GM19193 (cell line): ENCODE data around the gene TBK1.

Source experiments
- POLR2A ChIP-seq: IDR thresholded peaks from 4 replicates; pipeline ENCODE4 v1.6.1; 2011; ENCODE audit not compliant: insufficient read depth, insufficient read length; ENCODE audit errors: extremely low read depth

TBK1 gene

GRCh38 chr12:64501486-64501885 lies 49.6 kb downstream of the TBK1 start:
- no peak for TF ChIP-seq POLR2A

GRCh38 chr12:64506955-64507354 lies 55.0 kb downstream of the TBK1 start:
- TF ChIP-seq POLR2A = no peak

- no peak for TF ChIP-seq POLR2A
Observed at GRCh38 chr12:64510667-64511066, 58.7 kb downstream of the TBK1 start.

GRCh38 chr12:64518396-64518795 lies 66.5 kb downstream of the TBK1 start:
- TF ChIP-seq POLR2A = no peak

GRCh38 chr12:64521833-64522232 lies 69.9 kb downstream of the TBK1 start:
- no peak for TF ChIP-seq POLR2A

GRCh38 chr12:64522316-64522715 lies 70.4 kb downstream of the TBK1 start:
- TF ChIP-seq POLR2A = no peak

GRCh38 chr12:64522807-64523206 lies 70.9 kb downstream of the TBK1 start:
- no peak for TF ChIP-seq POLR2A

- no peak for TF ChIP-seq POLR2A
Observed at GRCh38 chr12:64525461-64526160, 73.7 kb downstream of the TBK1 start.

- TF ChIP-seq POLR2A = no peak
Observed at GRCh38 chr12:64526859-64527258, 74.9 kb downstream of the TBK1 start.

GRCh38 chr12:64528616-64529015 lies 76.7 kb downstream of the TBK1 start:
- TF ChIP-seq POLR2A = no peak

GRCh38 chr12:64530566-64530965 lies 78.6 kb downstream of the TBK1 start:
- TF ChIP-seq POLR2A = no peak

- TF ChIP-seq POLR2A = no peak
Observed at GRCh38 chr12:64531665-64532334, 79.9 kb downstream of the TBK1 start.

- no peak for TF ChIP-seq POLR2A
Observed at GRCh38 chr12:64532734-64533351, 80.9 kb downstream of the TBK1 start.

- no peak for TF ChIP-seq POLR2A
Observed at GRCh38 chr12:64534672-64535199, 82.8 kb downstream of the TBK1 start.

- TF ChIP-seq POLR2A = no peak
Observed at GRCh38 chr12:64538121-64538520, 86.2 kb downstream of the TBK1 start.
